Stimulated activated naive B cell treated with anti-CD40 and anti-IgM and Interleukin-4, amounts not matched to agents 10 μg/mL and 1 μg/mL and 100 μg/mL, for 72 hours (primary cell): Measurements from ENCODE around the gene LTB4R2.

Experiments used
- ATAC-seq, 2 donors: fragments of 150-1000 bp; cut with Tn5 transposase; replicated peaks; 2 replicates each; pipeline ENCODE4 v1.10.0; 2021; ENCODE audit warnings: moderate library complexity in 1 of 2
- DNase-seq: peaks from one replicate; pipeline ENCODE4 v3.0.0; 2021
- H3K27ac Mint-ChIP-seq: one replicate; pipeline ENCODE4 v1.8.0; 2022; ENCODE audit warnings: mild to moderate bottlenecking, mixed read lengths
- H3K27me3 Mint-ChIP-seq, 2 donors: one replicate each; pipeline ENCODE4 v1.8.0; 2022; ENCODE audit warnings: mixed read lengths in 2 of 2
- H3K36me3 Mint-ChIP-seq, 2 donors: one replicate each; pipeline ENCODE4 v1.8.0; 2022; ENCODE audit warnings: mixed read lengths in 2 of 2, mild to moderate bottlenecking in 1 of 2
- H3K4me1 Mint-ChIP-seq, 2 donors: one replicate each; pipeline ENCODE4 v1.8.0; 2022; ENCODE audit warnings: mixed read lengths in 2 of 2, mild to moderate bottlenecking in 1 of 2
- H3K4me3 Mint-ChIP-seq, 2 donors: one replicate each; pipeline ENCODE4 v1.8.0; 2022; ENCODE audit warnings: mild to moderate bottlenecking in 2 of 2, mixed read lengths in 2 of 2, moderate library complexity in 1 of 2
- H3K9me3 Mint-ChIP-seq, 2 donors: one replicate each; pipeline ENCODE4 v1.8.0; 2022; ENCODE audit warnings: mixed read lengths in 2 of 2, mild to moderate bottlenecking in 1 of 2

The LTB4R2 gene

GRCh38 chr14:24282736-24283135 lies 27.2 kb upstream of the LTB4R2 start:
- Mint-ChIP-seq H3K27me3 (no peaks in the 10 kb centered on the region), H3K4me3 (no peak overlapping the region), H3K4me1 (peaks cover 47 to 63% of the 10 kb centered on the region in 2 donors), H3K9me3 (peaks cover 7 to 8% of the 10 kb centered on the region in 2 donors), H3K36me3 (peaks cover 12 to 13% of the 10 kb centered on the region in 2 donors), H3K27ac (no peak overlapping the region)
- no peak for ATAC-seq
- DNase-seq = no peak

GRCh38 chr14:24283796-24284460 lies 26.0 kb upstream of the LTB4R2 start:
- Mint-ChIP-seq H3K36me3 (peaks cover 4 to 9% of the 10 kb centered on the region in 2 donors), H3K27ac (no peak overlapping the region), H3K9me3 (no peaks in the 10 kb centered on the region), H3K4me1 (peaks cover 41 to 60% of the 10 kb centered on the region in 2 donors), H3K27me3 (no peaks in the 10 kb centered on the region), H3K4me3 (no peak overlapping the region)
- no peak for ATAC-seq
- DNase-seq = no peak

GRCh38 chr14:24284501-24285035 lies 25.4 kb upstream of the LTB4R2 start:
- ATAC-seq (no peak), DNase-seq (no peak)
- no peak overlapping the region for H3K4me3 Mint-ChIP-seq
- no peaks in the 10 kb centered on the region for H3K9me3 Mint-ChIP-seq
- H3K4me1 Mint-ChIP-seq = peaks cover 36 to 60% of the 10 kb centered on the region in 2 donors
- no peaks in the 10 kb centered on the region for H3K27me3 Mint-ChIP-seq
- peaks cover 4 to 9% of the 10 kb centered on the region in 2 donors for H3K36me3 Mint-ChIP-seq
- no peak overlapping the region for H3K27ac Mint-ChIP-seq

- DNase-seq = no peak
- Mint-ChIP-seq H3K4me1 (peaks cover 34 to 60% of the 10 kb centered on the region in 2 donors), H3K36me3 (peaks cover 5 to 15% of the 10 kb centered on the region in 2 donors), H3K9me3 (no peaks in the 10 kb centered on the region), H3K27me3 (no peaks in the 10 kb centered on the region), H3K27ac (no peak overlapping the region), H3K4me3 (no peak overlapping the region)
- ATAC-seq = no peak
Measured at GRCh38 chr14:24285351-24285750, 24.6 kb upstream of the LTB4R2 start.

GRCh38 chr14:24286996-24287395 lies 22.9 kb upstream of the LTB4R2 start:
- Mint-ChIP-seq H3K36me3 (peaks cover 16 to 31% of the 10 kb centered on the region in 2 donors), H3K27ac (no peak overlapping the region), H3K4me1 (peaks cover 25 to 51% of the 10 kb centered on the region in 2 donors), H3K27me3 (no peaks in the 10 kb centered on the region), H3K4me3 (no peak overlapping the region), H3K9me3 (no peaks in the 10 kb centered on the region)
- ATAC-seq = no peak
- no peak for DNase-seq

- Mint-ChIP-seq H3K4me3 (peak overlapping the region in 1 of 2 donors; percentile 53), H3K27ac (no peak overlapping the region), H3K27me3 (no peaks in the 10 kb centered on the region), H3K4me1 (peaks cover 22 to 43% of the 10 kb centered on the region in 2 donors), H3K36me3 (peaks cover 27 to 45% of the 10 kb centered on the region in 2 donors), H3K9me3 (no peaks in the 10 kb centered on the region)
- DNase-seq (peak; percentile 57), ATAC-seq (peak; percentile 99 to 100)
Measured at GRCh38 chr14:24289649-24290280, 20.2 kb upstream of the LTB4R2 start.

GRCh38 chr14:24290746-24291145 lies 19.2 kb upstream of the LTB4R2 start:
- Mint-ChIP-seq H3K36me3 (peaks cover 29 to 53% of the 10 kb centered on the region in 2 donors), H3K9me3 (no peaks in the 10 kb centered on the region), H3K4me3 (no peak overlapping the region), H3K27ac (peak overlapping the region; percentile 53), H3K27me3 (no peaks in the 10 kb centered on the region), H3K4me1 (peaks cover 22 to 40% of the 10 kb centered on the region in 2 donors)
- ATAC-seq = no peak
- no peak for DNase-seq

GRCh38 chr14:24291446-24292117 lies 18.4 kb upstream of the LTB4R2 start:
- H3K9me3 Mint-ChIP-seq = no peaks in the 10 kb centered on the region
- peaks cover 30 to 49% of the 10 kb centered on the region in 2 donors for H3K4me1 Mint-ChIP-seq
- no peak for DNase-seq
- no peak for ATAC-seq
- H3K36me3 Mint-ChIP-seq = peaks cover 33 to 61% of the 10 kb centered on the region in 2 donors
- no peak overlapping the region for H3K27ac Mint-ChIP-seq
- H3K4me3 Mint-ChIP-seq = no peak overlapping the region
- H3K27me3 Mint-ChIP-seq = no peaks in the 10 kb centered on the region

- no peaks in the 10 kb centered on the region for H3K9me3 Mint-ChIP-seq
- ATAC-seq = no peak
- no peaks in the 10 kb centered on the region for H3K27me3 Mint-ChIP-seq
- no peak for DNase-seq
- H3K27ac Mint-ChIP-seq = no peak overlapping the region
- peaks cover 35 to 55% of the 10 kb centered on the region in 2 donors for H3K4me1 Mint-ChIP-seq
- no peak overlapping the region for H3K4me3 Mint-ChIP-seq
- peaks cover 35 to 63% of the 10 kb centered on the region in 2 donors for H3K36me3 Mint-ChIP-seq
Measured at GRCh38 chr14:24292118-24292807, 17.7 kb upstream of the LTB4R2 start.

- no peak for ATAC-seq
- no peaks in the 10 kb centered on the region for H3K27me3 Mint-ChIP-seq
- H3K9me3 Mint-ChIP-seq = no peaks in the 10 kb centered on the region
- no peak for DNase-seq
- no peak overlapping the region for H3K27ac Mint-ChIP-seq
- H3K36me3 Mint-ChIP-seq = peaks cover 35 to 54% of the 10 kb centered on the region in 2 donors
- H3K4me3 Mint-ChIP-seq = no peak overlapping the region
- H3K4me1 Mint-ChIP-seq = peaks cover 33 to 51% of the 10 kb centered on the region in 2 donors
Measured at GRCh38 chr14:24293525-24293924, 16.4 kb upstream of the LTB4R2 start.

GRCh38 chr14:24296341-24297157 lies 13.4 kb upstream of the LTB4R2 start:
- peak; percentile 73 for DNase-seq
- Mint-ChIP-seq H3K27ac (peak overlapping the region; percentile 94), H3K36me3 (peaks cover 24 to 45% of the 10 kb centered on the region in 2 donors), H3K9me3 (no peaks in the 10 kb centered on the region), H3K27me3 (no peaks in the 10 kb centered on the region), H3K4me1 (peaks cover 34 to 50% of the 10 kb centered on the region in 2 donors), H3K4me3 (peak overlapping the region; percentile 15 to 37)
- ATAC-seq = peak; percentile 76 to 80

GRCh38 chr14:24297190-24297964 lies 12.6 kb upstream of the LTB4R2 start:
- peaks cover 24 to 45% of the 10 kb centered on the region in 2 donors for H3K36me3 Mint-ChIP-seq
- H3K4me3 Mint-ChIP-seq = no peak overlapping the region
- H3K9me3 Mint-ChIP-seq = no peaks in the 10 kb centered on the region
- ATAC-seq (peak; percentile 12 to 22), DNase-seq (no peak)
- H3K27me3 Mint-ChIP-seq = no peaks in the 10 kb centered on the region
- peaks cover 31 to 43% of the 10 kb centered on the region in 2 donors for H3K4me1 Mint-ChIP-seq
- H3K27ac Mint-ChIP-seq = peak overlapping the region; percentile 56

- Mint-ChIP-seq H3K36me3 (peaks cover 31 to 52% of the 10 kb centered on the region in 2 donors), H3K9me3 (no peaks in the 10 kb centered on the region), H3K27ac (peak overlapping the region; percentile 96), H3K4me3 (peak overlapping the region; percentile 94 to 95), H3K4me1 (peaks cover 31 to 43% of the 10 kb centered on the region in 2 donors), H3K27me3 (no peaks in the 10 kb centered on the region)
- ATAC-seq (peak in 1 of 2 donors; percentile 1), DNase-seq (no peak)
Measured at GRCh38 chr14:24298892-24299254, 11.1 kb upstream of the LTB4R2 start.
